RWPE2 (cell line): ENCODE measurements around the gene UNC93B1.
"Not testable (repeated sequence)": the region's sequence is repeated elsewhere in the genome, so short reads cannot be mapped to it uniquely, and the experiment has no call there.

Experiments
- ATAC-seq: fragments of 200-7000 bp; cut with Tn5 transposase; 3 replicates; pipeline ENCODE4 v1.9.1; 2021; ENCODE audit warnings: low read depth
- DNase-seq: peaks from one replicate; pipeline ENCODE4 v3.0.0-alpha.2; 2020; ENCODE audit warnings: low spot score
- H3K27ac ChIP-seq: fragments of 450-650 bp; 2 replicates; pipeline ENCODE4 v1.5.1; 2017; ENCODE audit warnings: mild to moderate bottlenecking; ENCODE audit not compliant: poor library complexity, severe bottlenecking
- H3K27me3 ChIP-seq: fragments of 250-450 bp; sonication (Bioruptor Pico); 2 replicates; pipeline ENCODE4 v1.5.1; 2021; ENCODE audit warnings: mild to moderate bottlenecking, moderate library complexity; ENCODE audit not compliant: insufficient read depth, poor library complexity, severe bottlenecking
- H3K36me3 ChIP-seq: fragments of 250-450 bp; sonication (Bioruptor Pico); 2 replicates; pipeline ENCODE4 v1.5.1; 2020; ENCODE audit warnings: low read depth, mild to moderate bottlenecking, moderate library complexity
- H3K4me1 ChIP-seq: fragments of 250-450 bp; sonication (Bioruptor Pico); 2 replicates; pipeline ENCODE4 v1.5.1; 2021; ENCODE audit warnings: mild to moderate bottlenecking, moderate library complexity; ENCODE audit not compliant: insufficient read depth, poor library complexity, severe bottlenecking
- H3K4me3 ChIP-seq: fragments of 250-450 bp; sonication (Bioruptor Pico); 2 replicates; pipeline ENCODE4 v1.5.1; 2021; ENCODE audit warnings: mild to moderate bottlenecking, moderate library complexity; ENCODE audit not compliant: severe bottlenecking
- H3K9me3 ChIP-seq: fragments of 250-450 bp; sonication (Bioruptor Pico); 2 replicates; pipeline ENCODE4 v1.5.1; 2021; ENCODE audit warnings: mild to moderate bottlenecking, moderate library complexity; ENCODE audit not compliant: severe bottlenecking
- TF ChIP-seq, protein P1 (sequence below): fragments of 450-650 bp; IDR thresholded peaks from one replicate; pipeline ENCODE4 v1.5.1; 2017; ENCODE audit warnings: mild to moderate bottlenecking, moderate library complexity; ENCODE audit not compliant: poor library complexity, severe bottlenecking

UNC93B1 gene

GRCh38 chr11:67993821-67994220 is 10.1 kb downstream of the UNC93B1 start:
- not testable (repeated sequence) for H3K27ac ChIP-seq, H3K36me3 ChIP-seq, H3K4me3 ChIP-seq, H3K27me3 ChIP-seq, H3K4me1 ChIP-seq, H3K9me3 ChIP-seq, DNase-seq, ATAC-seq
- TF ChIP-seq, protein P1, sequence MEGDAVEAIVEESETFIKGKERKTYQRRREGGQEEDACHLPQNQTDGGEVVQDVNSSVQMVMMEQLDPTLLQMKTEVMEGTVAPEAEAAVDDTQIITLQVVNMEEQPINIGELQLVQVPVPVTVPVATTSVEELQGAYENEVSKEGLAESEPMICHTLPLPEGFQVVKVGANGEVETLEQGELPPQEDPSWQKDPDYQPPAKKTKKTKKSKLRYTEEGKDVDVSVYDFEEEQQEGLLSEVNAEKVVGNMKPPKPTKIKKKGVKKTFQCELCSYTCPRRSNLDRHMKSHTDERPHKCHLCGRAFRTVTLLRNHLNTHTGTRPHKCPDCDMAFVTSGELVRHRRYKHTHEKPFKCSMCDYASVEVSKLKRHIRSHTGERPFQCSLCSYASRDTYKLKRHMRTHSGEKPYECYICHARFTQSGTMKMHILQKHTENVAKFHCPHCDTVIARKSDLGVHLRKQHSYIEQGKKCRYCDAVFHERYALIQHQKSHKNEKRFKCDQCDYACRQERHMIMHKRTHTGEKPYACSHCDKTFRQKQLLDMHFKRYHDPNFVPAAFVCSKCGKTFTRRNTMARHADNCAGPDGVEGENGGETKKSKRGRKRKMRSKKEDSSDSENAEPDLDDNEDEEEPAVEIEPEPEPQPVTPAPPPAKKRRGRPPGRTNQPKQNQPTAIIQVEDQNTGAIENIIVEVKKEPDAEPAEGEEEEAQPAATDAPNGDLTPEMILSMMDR = peak; percentile 58

DNA sequence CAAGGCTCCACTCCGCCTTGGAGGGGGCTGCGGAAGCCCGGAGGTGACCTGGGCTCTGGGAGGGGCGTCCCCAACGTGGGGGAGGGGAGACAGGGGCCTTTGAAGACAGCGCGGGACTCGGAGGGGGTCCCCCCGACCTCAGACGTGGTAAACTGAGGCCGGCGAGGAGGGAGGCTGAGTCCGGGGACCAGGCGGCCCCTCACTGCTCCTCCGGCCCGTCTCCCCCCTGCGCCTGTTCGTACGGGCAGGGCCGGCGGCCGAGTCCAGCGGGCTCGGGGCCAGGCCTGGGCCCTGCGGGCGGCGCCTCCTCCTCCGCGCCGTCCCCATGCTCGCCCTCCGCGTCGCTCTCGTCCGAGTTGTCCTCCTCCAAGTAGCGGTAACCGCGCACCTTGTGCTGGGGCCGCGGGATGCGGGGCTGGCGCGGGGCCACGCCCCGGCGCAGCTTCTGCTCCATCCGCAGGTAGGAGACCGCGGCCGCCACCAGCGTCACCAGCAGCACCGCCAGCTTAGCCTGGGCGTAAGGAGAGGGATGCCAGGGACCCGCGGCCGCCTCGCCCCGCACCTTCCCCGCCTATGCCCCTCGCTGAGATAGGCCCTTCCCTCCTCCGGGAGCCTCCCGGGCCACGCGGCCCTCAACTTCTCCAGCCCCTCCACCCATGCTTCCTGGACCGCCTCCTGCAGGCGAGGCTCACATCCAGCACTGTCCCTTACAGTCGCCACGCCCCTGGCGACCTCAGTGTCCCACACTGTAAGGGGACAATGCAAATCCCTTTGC is 12.4 kb downstream of the UNC93B1 start:
- not testable (repeated sequence) for H3K9me3 ChIP-seq, H3K36me3 ChIP-seq, ATAC-seq, H3K27me3 ChIP-seq, H3K27ac ChIP-seq, H3K4me3 ChIP-seq, DNase-seq, H3K4me1 ChIP-seq

GRCh38 chr11:67990546-67991346 is 13.2 kb downstream of the UNC93B1 start:
- H3K9me3 ChIP-seq, H3K27me3 ChIP-seq, H3K4me3 ChIP-seq, H3K27ac ChIP-seq, H3K4me1 ChIP-seq, H3K36me3 ChIP-seq, DNase-seq: not testable (repeated sequence)
- peak; percentile 29; the same call in 1 of the 3 replicates for ATAC-seq

- H3K4me1 ChIP-seq, H3K9me3 ChIP-seq, H3K27me3 ChIP-seq, ATAC-seq, H3K4me3 ChIP-seq, H3K36me3 ChIP-seq, H3K27ac ChIP-seq, DNase-seq: not testable (repeated sequence)
Measured at GRCh38 chr11:67985302-67985701, 18.6 kb downstream of the UNC93B1 start.

DNA sequence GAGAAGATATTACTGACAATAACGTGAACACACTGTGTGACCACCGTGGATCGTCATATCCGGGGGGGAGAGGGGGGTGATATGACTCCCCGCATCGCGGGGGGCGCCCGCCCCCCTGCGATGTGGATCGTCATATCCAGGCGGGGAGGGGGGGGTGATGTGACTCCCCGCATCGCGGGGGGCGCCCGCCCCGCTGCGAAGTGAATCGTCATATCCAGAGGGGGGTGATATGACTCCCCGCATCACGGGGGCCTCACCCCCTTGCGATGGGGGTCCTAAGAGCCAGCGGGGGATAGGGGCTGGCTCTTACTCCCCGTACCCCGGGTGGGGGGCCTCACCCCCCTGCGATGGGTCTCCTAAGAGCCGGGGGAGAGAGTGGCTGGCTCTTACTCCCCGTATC is 19.9 kb downstream of the UNC93B1 start:
- H3K4me1 ChIP-seq = no peaks in the 10 kb centered on the region

DNA sequence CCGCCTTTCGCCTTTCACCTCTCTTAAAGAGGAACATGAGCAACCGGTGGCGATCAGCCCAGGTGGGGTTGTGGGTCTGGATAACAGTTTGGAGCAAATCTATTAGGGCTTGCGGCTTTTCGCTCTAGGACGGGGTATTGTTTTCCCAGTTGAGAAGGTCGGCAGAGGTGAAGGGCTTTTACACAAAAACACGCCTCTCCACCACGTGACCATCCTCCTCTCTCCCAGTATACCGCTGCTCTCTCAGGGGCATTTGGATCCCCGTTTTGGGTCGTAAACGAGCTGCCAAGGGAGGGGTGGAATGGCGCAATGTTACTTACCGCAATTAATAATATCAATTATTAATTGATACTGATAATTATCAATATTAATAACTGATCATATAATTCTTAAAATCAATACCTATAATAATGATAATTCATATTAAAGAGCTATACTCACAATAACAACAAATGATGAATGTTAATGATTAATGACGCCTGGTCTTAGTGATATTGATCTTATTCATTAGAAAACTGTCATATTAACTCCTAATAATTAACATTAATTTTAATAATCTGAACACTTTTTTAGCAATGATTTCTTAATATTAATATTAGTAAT is 21.5 kb downstream of the UNC93B1 start:
- not testable (repeated sequence) for H3K36me3 ChIP-seq, H3K27ac ChIP-seq, H3K4me3 ChIP-seq, H3K9me3 ChIP-seq, ATAC-seq, H3K4me1 ChIP-seq, H3K27me3 ChIP-seq, DNase-seq

More for the DNA sequence above, 19.9 kb downstream of the UNC93B1 start:
- Histone ChIP-seq H3K36me3 (no peaks in the 10 kb centered on the region), H3K4me3 (no peak overlapping the region), H3K27ac (no peak overlapping the region), H3K9me3 (no peaks in the 10 kb centered on the region), H3K27me3 (no peaks in the 10 kb centered on the region)
- ATAC-seq = no peak
- no peak for DNase-seq
- TF ChIP-seq, protein P1 = no peak

- not testable (repeated sequence) for H3K27ac ChIP-seq, H3K36me3 ChIP-seq, H3K4me3 ChIP-seq, DNase-seq, H3K27me3 ChIP-seq, H3K4me1 ChIP-seq, ATAC-seq, H3K9me3 ChIP-seq
Measured at GRCh38 chr11:67981226-67981625, 22.7 kb downstream of the UNC93B1 start.

GRCh38 chr11:67978766-67979418 is 25.0 kb downstream of the UNC93B1 start:
- DNase-seq, H3K27me3 ChIP-seq, H3K27ac ChIP-seq, H3K4me1 ChIP-seq, H3K36me3 ChIP-seq, ATAC-seq, H3K9me3 ChIP-seq, H3K4me3 ChIP-seq: not testable (repeated sequence)

GRCh38 chr11:67974746-67975145 is 29.2 kb downstream of the UNC93B1 start:
- H3K9me3 ChIP-seq, H3K27ac ChIP-seq, H3K36me3 ChIP-seq: not testable (repeated sequence)

More at GRCh38 chr11:67974746-67975145, 29.2 kb downstream of the UNC93B1 start:
- not testable (repeated sequence) for H3K4me3 ChIP-seq, ATAC-seq, DNase-seq, H3K27me3 ChIP-seq, H3K4me1 ChIP-seq
